B cell (primary cell): ENCODE data around the gene CD226. TPM values are rescaled to one million over a fixed set of nuclear protein-coding genes. Genes with fewer than 3 reads are reported as not detected.
"Not testable (repeated sequence)": the region's sequence is repeated elsewhere in the genome, so short reads cannot be mapped to it uniquely, and the experiment has no call there.

Experiments used
- ATAC-seq: fragments of 200-7000 bp; cut with Tn5 transposase; one replicate; pipeline ENCODE4 v1.10.0; 2021; ENCODE audit warnings: low read depth, mild to moderate bottlenecking, moderate number of reproducible peaks, moderate library complexity
- CTCF ChIA-PET: fragments of 350-600 bp; sonication (Branson Sonifier 250); formaldehyde crosslinking; loops from one replicate; lab custom pipeline; 2021; ENCODE audit warnings: antibody characterized with exemption, inconsistent platforms; lab: Charles Lee
- POLR2A ChIA-PET: fragments of 350-600 bp; sonication (Branson Sonifier 250); formaldehyde crosslinking; loops from one replicate; lab custom pipeline; 2021; ENCODE audit warnings: antibody characterized with exemption; lab: Charles Lee
- DNase-seq: peaks from one replicate; pipeline ENCODE4 v3.0.0; 2013
- H2AFZ ChIP-seq: 2 replicates; pipeline ENCODE4 v1.6.1; 2012; ENCODE audit warnings: mild to moderate bottlenecking, low read depth, low read length; ENCODE audit not compliant: insufficient read depth, poor library complexity, severe bottlenecking
- H3K27ac ChIP-seq, 2 donors: 1 replicate in 1 of 2; 2 replicates in 1 of 2; pipeline ENCODE4 v1.5.1; 2012 to 2013; ENCODE audit warnings: low read length in 2 of 2, mild to moderate bottlenecking in 2 of 2, moderate library complexity in 1 of 2
- H3K27me3 ChIP-seq, 4 experiments: fragments of 200-600 bp in 1 of 4; sonication (generic) in 1 of 4; replicated peaks in 1 of 4; 1 replicate in 2 of 4; 2 replicates in 2 of 4; pipeline versions ENCODE4 v1.6.1 to v1.7.0; 2013 to 2016; ENCODE audit warnings: low read length in 3 of 4, mild to moderate bottlenecking in 2 of 4, mixed read lengths in 1 of 4, moderate library complexity in 1 of 4; ENCODE audit not compliant: insufficient read depth in 4 of 4, control insufficient read depth in 3 of 4; ENCODE audit errors: control extremely low read depth in 1 of 4
- H3K36me3 ChIP-seq, 2 experiments: replicated peaks in 1 of 2; 1 replicate in 1 of 2; 2 replicates in 1 of 2; pipeline versions ENCODE4 v1.6.1 to v1.7.1; 2013; ENCODE audit warnings: low read length in 1 of 2; ENCODE audit not compliant: insufficient read depth in 2 of 2, control insufficient read depth in 1 of 2; ENCODE audit errors: control extremely low read depth in 1 of 2, extremely low read depth in 1 of 2
- H3K4me1 ChIP-seq, 2 donors: fragments of 200-600 bp in 1 of 2; sonication (generic) in 1 of 2; 1 replicate in 1 of 2; 2 replicates in 1 of 2; pipeline versions ENCODE4 v1.5.1 to v1.6.1; 2013 to 2017; ENCODE audit warnings: low read length in 2 of 2; ENCODE audit not compliant: control insufficient read depth in 2 of 2, insufficient read depth in 2 of 2
- H3K4me2 ChIP-seq: replicated peaks from 2 replicates; pipeline ENCODE3; 2012; ENCODE audit warnings: mild to moderate bottlenecking, low read depth, low read length; ENCODE audit not compliant: poor library complexity, severe bottlenecking
- H3K4me3 ChIP-seq, 5 experiments: fragments of 200-600 bp in 1 of 5; sonication (generic) in 1 of 5; 1 replicate in 3 of 5; 2 replicates in 2 of 5; pipeline versions ENCODE4 v1.5.1 to v1.7.0; 2011 to 2016; ENCODE audit warnings: low read length in 4 of 5, mild to moderate bottlenecking in 4 of 5, low read depth in 2 of 5, control low read depth in 1 of 5, moderate library complexity in 1 of 5; ENCODE audit not compliant: insufficient read depth in 1 of 5; ENCODE audit errors: control extremely low read depth in 1 of 5, extremely low read depth in 1 of 5
- H3K79me2 ChIP-seq: fragments of 200-600 bp; sonication (generic); one replicate; pipeline ENCODE4 v1.6.0; 2016; ENCODE audit warnings: low read length; ENCODE audit not compliant: control insufficient read depth, insufficient read depth
- H3K9ac ChIP-seq: fragments of 200-600 bp; sonication (generic); 2 replicates; pipeline ENCODE4 v1.6.1; 2017; ENCODE audit warnings: mild to moderate bottlenecking, low read length, moderate library complexity
- H3K9me3 ChIP-seq, 3 donors: one replicate each; pipeline versions ENCODE4 v1.6.1 to v1.7.1; 2013; ENCODE audit warnings: low read length in 2 of 3; ENCODE audit not compliant: control insufficient read depth in 2 of 3, insufficient read depth in 1 of 3; ENCODE audit errors: control extremely low read depth in 1 of 3
- H4K20me1 ChIP-seq: 2 replicates; pipeline ENCODE4 v1.6.0; 2012; ENCODE audit warnings: mild to moderate bottlenecking, low read length; ENCODE audit not compliant: insufficient read depth, control insufficient read depth, poor library complexity, severe bottlenecking
- H3K27ac Mint-ChIP-seq: one replicate; pipeline ENCODE4 v1.8.0; 2021; ENCODE audit warnings: mixed read lengths
- H3K27me3 Mint-ChIP-seq: one replicate; pipeline ENCODE4 v1.8.0; 2021; ENCODE audit warnings: mixed read lengths
- H3K4me1 Mint-ChIP-seq: one replicate; pipeline ENCODE4 v1.8.0; 2021; ENCODE audit warnings: mixed read lengths
- H3K4me3 Mint-ChIP-seq: one replicate; pipeline ENCODE4 v1.8.0; 2021; ENCODE audit warnings: mixed read lengths
- H3K9me3 Mint-ChIP-seq: one replicate; pipeline ENCODE4 v1.8.0; 2022; ENCODE audit warnings: mixed read lengths; ENCODE audit not compliant: insufficient read depth
- EZH2 ChIP-seq: IDR thresholded peaks from 2 replicates; pipeline ENCODE4 v1.6.1; 2012; ENCODE audit warnings: borderline replicate concordance, low read depth, mild to moderate bottlenecking, moderate library complexity, low read length; ENCODE audit not compliant: insufficient read depth, poor library complexity, severe bottlenecking
- WGBS: methylation state at CpG from one replicate; pipeline ENCODE4 v1.1.5; 2013; ENCODE audit warnings: missing lambda C conversion rate; ENCODE audit not compliant: insufficient coverage; 5-methylcytosine and 5-hydroxymethylcytosine counted together
- intact Hi-C: fragments of 100-400 bp; cut with micrococcal nuclease; formaldehyde crosslinking; loops from one replicate; pipeline ENCODE4 v1.10.0; 2022
- polyA plus RNA-seq: library from polyadenylated mRNA; depleted of rRNA; stranded (reverse); fragments of >200 nt; gene quantifications from 2 replicates; pipeline ENCODE4 v1.2.3, GENCODE V29; 2012
- total RNA-seq, 2 donors: library from RNA; stranded (reverse); fragments of 120-200 nt in 1 of 2; gene quantifications; 1 replicate in 1 of 2; 2 replicates in 1 of 2; pipeline versions ENCODE4 v1.2.3 to v1.2.4, GENCODE V29; 2013 to 2022
- TF ChIP-seq, protein P1 (sequence below): fragments of 200-600 bp; IDR thresholded peaks from one replicate; pipeline ENCODE4 v1.8.0; 2022; ENCODE audit warnings: antibody characterized with exemption, mild to moderate bottlenecking

CD226 gene
- total and polyA plus RNA-seq, 2 donors (not counting 1 experiment from before 2014, with no cell fraction given), result 0.78 to 2.6 TPM

DNA sequence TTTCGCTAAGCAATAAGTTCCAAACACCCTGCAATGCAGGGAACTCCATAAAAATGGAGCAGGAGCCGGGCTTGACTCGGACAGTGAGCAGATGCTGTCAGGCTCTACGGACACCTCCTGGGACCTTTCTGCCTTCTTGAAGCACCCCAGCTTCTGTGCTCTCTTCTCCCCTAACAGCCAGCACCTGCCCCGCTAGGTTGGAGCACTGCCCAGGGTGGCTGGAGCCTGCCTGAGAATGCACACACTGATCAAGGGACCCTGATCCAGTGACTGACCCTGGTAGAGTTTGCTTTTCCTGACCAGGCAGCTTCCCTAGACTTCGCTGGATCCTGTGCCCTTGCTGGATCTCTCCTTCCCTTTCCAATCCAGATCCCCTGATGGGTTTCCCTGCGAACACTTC lies 40.9 kb downstream of the CD226 start:
- intact Hi-C loops, result no loop called here
- CTCF ChIA-PET, result no interaction called here
- POLR2A ChIA-PET, result no interaction called here
- Histone ChIP-seq H3K4me2 (no peak overlapping the region), H3K4me3 (no peak overlapping the region), H3K79me2 (no peaks in the 10 kb centered on the region), H3K36me3 (no peaks in the 10 kb centered on the region), H3K27ac (no peak overlapping the region), H3K4me1 (no peaks in the 10 kb centered on the region), H3K9ac (no peak overlapping the region), H3K27me3 (no peaks in the 10 kb centered on the region), H4K20me1 (no peaks in the 10 kb centered on the region), H2AFZ (no peak overlapping the region), H3K9me3 (no peaks in the 10 kb centered on the region)
- TF ChIP-seq, protein P1, sequence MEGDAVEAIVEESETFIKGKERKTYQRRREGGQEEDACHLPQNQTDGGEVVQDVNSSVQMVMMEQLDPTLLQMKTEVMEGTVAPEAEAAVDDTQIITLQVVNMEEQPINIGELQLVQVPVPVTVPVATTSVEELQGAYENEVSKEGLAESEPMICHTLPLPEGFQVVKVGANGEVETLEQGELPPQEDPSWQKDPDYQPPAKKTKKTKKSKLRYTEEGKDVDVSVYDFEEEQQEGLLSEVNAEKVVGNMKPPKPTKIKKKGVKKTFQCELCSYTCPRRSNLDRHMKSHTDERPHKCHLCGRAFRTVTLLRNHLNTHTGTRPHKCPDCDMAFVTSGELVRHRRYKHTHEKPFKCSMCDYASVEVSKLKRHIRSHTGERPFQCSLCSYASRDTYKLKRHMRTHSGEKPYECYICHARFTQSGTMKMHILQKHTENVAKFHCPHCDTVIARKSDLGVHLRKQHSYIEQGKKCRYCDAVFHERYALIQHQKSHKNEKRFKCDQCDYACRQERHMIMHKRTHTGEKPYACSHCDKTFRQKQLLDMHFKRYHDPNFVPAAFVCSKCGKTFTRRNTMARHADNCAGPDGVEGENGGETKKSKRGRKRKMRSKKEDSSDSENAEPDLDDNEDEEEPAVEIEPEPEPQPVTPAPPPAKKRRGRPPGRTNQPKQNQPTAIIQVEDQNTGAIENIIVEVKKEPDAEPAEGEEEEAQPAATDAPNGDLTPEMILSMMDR, result no peak
- no peak for TF ChIP-seq EZH2
- Mint-ChIP-seq H3K27me3 (no peaks in the 10 kb centered on the region), H3K9me3 (no peaks in the 10 kb centered on the region), H3K4me1 (no peaks in the 10 kb centered on the region), H3K27ac (no peak overlapping the region), H3K4me3 (no peak overlapping the region)
- DNase-seq (no peak), ATAC-seq (no peak)
- WGBS, result 96% methylated on average over 7 of the region's 7 CpGs

DNA sequence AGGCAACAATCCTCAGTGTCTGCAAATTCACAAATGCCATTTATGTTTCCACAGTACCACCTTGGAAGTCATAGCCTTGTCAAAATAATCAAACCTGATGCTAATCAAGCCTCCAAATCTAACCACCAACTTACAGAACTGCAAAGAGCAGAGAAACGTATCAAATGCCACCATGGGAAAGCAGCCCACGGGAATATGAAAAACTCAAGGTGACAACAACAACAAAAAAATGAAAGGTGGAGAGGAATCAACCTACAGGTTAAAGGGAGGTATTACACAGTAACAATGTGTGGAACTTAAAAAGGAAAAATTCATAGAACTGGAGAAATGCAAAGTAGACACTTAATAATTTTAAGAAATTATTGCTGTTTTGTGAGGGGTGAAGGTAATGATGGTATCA lies 46.7 kb downstream of the CD226 start:
- H3K27me3 Mint-ChIP-seq, result no peaks in the 10 kb centered on the region
- Histone ChIP-seq H2AFZ (no peak overlapping the region), H3K27ac (no peak overlapping the region), H3K9ac (no peak overlapping the region), H3K9me3 (no peaks in the 10 kb centered on the region), H3K27me3 (no peaks in the 10 kb centered on the region), H4K20me1 (no peaks in the 10 kb centered on the region), H3K36me3 (no peaks in the 10 kb centered on the region), H3K4me3 (no peak overlapping the region), H3K4me1 (no peaks in the 10 kb centered on the region), H3K4me2 (no peak overlapping the region), H3K79me2 (no peaks in the 10 kb centered on the region)
- TF ChIP-seq, protein P1, result no peak
- no peak for TF ChIP-seq EZH2
- POLR2A ChIA-PET, result no interaction called here
- H3K9me3 Mint-ChIP-seq, result no peaks in the 10 kb centered on the region
- no peak overlapping the region for H3K27ac Mint-ChIP-seq
- no CpG with 5 or more reads among the region's 2 CpGs for WGBS
- intact Hi-C loops, result no loop called here
- DNase-seq, result no peak
- CTCF ChIA-PET, result interaction anchor here (1.1 kb wide), 1 partner anchor 10 kb away, joined by 5 read pairs; no protein-coding TSS in a partner anchor
- H3K4me1 Mint-ChIP-seq, result peaks cover 5% of the 10 kb centered on the region
- H3K4me3 Mint-ChIP-seq, result no peak overlapping the region
- no peak for ATAC-seq

DNA sequence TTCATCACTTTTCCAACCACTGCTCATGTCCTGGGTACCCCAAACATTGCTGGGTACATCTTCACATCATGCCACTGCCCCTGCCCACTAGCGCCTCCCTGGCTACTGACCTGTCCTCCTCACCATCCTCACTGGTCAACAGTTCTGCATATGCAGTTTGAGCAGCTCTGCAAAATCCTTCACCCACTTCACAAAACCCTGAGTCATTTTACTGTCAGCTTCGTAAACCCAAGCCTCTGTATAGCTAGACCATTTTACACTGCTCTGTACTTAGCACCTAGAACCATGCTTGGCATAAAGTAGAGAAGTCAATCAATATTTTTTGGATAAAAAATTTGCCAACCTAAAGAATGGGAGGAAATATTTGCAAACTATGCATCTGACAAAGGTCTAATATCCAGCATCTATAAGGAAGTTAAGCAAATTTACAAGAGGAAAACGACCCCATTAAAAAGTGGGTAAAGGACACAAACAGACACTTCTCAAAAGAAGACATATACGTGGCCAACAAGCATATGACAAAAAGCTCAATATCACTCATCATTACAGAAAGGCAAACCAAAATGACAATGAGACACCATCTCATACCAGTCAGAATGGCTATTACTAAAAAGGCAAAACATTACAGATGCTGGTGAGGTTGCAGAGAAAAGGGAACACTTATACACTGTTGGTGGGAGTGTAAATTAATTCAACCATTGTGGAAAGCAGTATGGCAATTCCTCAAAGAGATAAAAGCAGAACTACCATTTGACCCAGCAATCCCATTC lies 48.3 kb downstream of the CD226 start:
- intact Hi-C loops, H3K36me3 ChIP-seq, ATAC-seq, H3K9me3 Mint-ChIP-seq, H3K4me3 ChIP-seq, H3K4me1 Mint-ChIP-seq, H3K27me3 ChIP-seq, H3K27me3 Mint-ChIP-seq, H3K27ac Mint-ChIP-seq, H3K27ac ChIP-seq, CTCF ChIA-PET, H3K79me2 ChIP-seq, POLR2A ChIA-PET, DNase-seq, H3K9me3 ChIP-seq, H3K4me1 ChIP-seq, H4K20me1 ChIP-seq, H2AFZ ChIP-seq, H3K4me3 Mint-ChIP-seq, H3K4me2 ChIP-seq, H3K9ac ChIP-seq: not testable (repeated sequence)
- WGBS, result 100% methylated on average over 2 of the region's 4 CpGs
